D721Med (cell line): Measurements from ENCODE around the gene TBC1D22A.

Experiments
- DNase-seq: peaks from one replicate; pipeline ENCODE4 v3.0.0; 2011; ENCODE audit warnings: low spot score; ENCODE audit not compliant: insufficient read length
- FAIRE-seq: peaks from 2 replicates; lab custom pipeline; 2011; peaks lifted over from hg19 to GRCh38; lab: Jason Lieb, UNC
- TF ChIP-seq, protein P1 (sequence below): IDR thresholded peaks from 2 replicates; pipeline ENCODE4 v1.5.1; 2012; ENCODE audit warnings: mild to moderate bottlenecking, control low read depth; ENCODE audit not compliant: insufficient read depth; ENCODE audit errors: missing control alignments

TBC1D22A gene

DNA sequence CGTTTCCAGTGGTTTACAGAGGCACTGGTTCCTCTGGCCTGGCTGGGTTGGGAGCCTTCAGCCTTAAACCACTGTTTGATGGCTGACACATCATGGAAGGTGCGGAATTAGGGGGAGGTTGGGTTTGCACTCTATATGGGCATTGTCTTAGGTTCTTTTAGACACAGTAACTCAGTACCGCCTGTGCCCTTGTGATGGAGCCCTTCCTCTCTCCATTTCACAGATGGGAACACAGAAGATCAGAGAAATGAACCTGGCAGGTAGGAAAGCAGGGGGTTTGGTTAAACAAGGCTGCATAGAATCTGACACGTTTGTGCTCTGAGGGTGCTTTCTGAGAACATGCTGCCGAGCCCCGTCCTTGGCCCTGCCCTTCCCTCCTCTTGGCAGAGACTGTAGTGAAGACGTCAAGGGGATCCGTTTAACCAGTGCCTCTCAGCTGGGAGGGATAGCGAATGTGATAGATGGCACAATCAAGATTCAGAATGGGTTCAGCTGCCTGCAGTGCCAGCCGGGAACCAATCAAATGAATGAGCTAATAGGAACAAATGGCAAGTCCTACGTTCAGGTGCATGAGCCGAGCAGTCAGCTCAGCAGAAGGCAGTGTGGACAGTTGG is 228.6 kb downstream of the TBC1D22A start:
- TF ChIP-seq, protein P1, sequence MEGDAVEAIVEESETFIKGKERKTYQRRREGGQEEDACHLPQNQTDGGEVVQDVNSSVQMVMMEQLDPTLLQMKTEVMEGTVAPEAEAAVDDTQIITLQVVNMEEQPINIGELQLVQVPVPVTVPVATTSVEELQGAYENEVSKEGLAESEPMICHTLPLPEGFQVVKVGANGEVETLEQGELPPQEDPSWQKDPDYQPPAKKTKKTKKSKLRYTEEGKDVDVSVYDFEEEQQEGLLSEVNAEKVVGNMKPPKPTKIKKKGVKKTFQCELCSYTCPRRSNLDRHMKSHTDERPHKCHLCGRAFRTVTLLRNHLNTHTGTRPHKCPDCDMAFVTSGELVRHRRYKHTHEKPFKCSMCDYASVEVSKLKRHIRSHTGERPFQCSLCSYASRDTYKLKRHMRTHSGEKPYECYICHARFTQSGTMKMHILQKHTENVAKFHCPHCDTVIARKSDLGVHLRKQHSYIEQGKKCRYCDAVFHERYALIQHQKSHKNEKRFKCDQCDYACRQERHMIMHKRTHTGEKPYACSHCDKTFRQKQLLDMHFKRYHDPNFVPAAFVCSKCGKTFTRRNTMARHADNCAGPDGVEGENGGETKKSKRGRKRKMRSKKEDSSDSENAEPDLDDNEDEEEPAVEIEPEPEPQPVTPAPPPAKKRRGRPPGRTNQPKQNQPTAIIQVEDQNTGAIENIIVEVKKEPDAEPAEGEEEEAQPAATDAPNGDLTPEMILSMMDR: no peak
- FAIRE-seq: no peak
- DNase-seq: no peak

DNA sequence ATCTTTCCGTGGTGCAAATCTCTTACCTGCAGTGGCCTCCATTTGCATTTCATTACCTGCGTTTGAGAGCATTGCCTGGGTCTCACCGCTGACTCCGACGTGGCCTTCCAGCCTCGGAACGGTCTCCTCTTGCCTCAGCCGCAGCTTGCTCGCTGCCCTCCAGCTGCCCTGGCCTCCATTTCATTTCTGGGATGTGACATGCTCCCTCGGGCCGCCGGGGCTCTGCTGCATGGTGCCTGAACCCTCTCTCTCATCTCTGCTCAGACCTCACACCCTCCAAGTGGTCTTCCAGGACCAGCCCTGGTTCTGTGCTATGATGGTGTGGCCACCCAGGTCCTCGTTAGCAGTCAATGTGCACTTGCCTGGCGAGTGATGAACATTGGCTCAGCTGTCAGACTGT is 229.2 kb downstream of the TBC1D22A start:
- FAIRE-seq (no peak), DNase-seq (no peak)
- TF ChIP-seq, protein P1: no peak

DNA sequence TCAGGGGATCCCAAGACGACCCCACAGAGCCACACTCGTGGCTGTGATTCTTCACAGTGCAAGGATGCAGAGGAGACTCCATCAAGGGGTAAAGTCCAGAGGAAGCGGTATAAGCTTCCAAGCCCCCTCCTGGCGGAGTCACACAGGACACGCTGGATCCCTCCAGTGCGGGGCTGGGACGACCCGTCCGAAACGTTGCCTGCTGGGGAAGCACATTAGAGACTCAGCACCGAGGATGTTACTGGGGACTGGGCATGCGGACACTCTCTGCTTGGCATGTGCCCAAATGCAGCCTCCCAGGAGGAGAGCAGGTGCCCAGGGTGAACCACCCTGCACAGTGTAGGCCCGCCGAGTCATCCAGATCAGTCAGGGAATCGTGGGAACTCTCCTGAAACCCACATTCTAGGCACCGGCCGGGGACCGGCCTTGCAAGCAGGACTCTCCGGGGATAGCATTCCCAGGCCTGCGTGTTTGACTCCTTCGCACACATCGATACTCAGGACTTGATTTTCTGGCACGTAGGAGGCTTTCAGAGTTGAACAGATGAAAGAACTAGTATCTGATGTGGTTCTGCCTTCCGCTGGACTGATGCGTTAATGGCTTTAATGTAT is 229.8 kb downstream of the TBC1D22A start:
- no peak for FAIRE-seq
- TF ChIP-seq, protein P1: no peak

DNA sequence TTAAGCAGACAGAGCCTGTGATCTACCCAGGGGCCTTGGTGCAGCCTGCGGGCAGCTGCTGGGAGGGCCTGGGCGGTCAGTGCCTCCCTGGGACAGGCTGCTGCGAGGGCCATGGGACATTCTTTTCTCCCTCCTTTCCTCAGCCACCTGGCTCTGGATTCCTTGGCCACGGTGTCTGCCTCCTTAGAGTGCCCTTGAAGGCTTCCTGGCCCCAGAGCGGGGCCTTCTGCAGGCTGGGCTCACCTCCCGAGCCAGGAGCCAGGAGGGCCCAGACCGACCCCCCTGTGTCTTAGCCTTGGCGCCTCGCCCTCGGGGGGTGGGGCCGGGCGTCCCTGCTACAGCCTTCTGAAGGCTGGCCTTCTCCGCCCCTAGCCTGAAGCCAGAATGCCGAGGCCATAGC is 231.2 kb downstream of the TBC1D22A start:
- FAIRE-seq: no peak
- TF ChIP-seq, protein P1: no peak
- DNase-seq: no peak

More for the DNA sequence above, 229.8 kb downstream of the TBC1D22A start:
- no peak for DNase-seq

DNA sequence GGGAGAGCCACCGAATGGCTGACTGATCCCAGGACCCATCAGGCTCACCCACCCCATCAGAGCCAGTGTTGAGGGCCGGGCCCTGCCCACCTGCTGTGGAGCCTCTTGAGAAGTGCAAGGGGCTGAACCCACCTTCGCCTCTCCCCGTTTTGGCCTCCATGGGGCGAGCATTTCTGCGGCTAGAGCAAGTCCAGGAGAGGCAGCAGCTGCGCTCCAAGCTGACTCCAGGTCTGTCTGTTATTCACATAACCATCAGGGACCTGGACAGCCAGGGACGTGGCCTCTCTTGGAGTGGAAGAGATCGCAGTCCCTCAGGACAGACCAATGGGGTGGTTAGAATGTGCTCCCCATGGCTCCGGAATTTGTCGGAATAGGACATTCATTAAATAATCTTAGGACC is 231.8 kb downstream of the TBC1D22A start:
- FAIRE-seq (no peak), DNase-seq (no peak)
- TF ChIP-seq, protein P1: no peak

DNA sequence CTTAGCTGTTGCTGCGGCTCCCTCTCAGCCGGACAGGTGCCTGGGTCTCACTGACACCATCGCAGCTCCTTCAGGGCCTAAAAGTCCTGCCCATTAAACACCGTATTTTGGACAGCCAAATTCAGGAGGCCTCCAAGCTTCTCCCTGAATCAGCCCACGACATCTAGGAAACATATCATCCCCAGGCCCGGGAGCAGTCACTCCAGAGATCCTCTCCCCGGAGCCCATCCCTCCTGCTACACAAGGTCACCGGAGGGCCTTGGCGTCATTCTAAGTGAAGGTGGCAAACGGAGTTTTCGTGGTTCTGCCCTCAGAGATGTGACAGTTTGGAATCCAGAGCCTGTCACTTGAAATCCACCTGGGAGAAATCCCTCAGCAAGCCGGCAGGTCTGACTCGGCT is 232.5 kb downstream of the TBC1D22A start:
- no peak for DNase-seq
- TF ChIP-seq, protein P1: no peak
- FAIRE-seq: no peak

DNA sequence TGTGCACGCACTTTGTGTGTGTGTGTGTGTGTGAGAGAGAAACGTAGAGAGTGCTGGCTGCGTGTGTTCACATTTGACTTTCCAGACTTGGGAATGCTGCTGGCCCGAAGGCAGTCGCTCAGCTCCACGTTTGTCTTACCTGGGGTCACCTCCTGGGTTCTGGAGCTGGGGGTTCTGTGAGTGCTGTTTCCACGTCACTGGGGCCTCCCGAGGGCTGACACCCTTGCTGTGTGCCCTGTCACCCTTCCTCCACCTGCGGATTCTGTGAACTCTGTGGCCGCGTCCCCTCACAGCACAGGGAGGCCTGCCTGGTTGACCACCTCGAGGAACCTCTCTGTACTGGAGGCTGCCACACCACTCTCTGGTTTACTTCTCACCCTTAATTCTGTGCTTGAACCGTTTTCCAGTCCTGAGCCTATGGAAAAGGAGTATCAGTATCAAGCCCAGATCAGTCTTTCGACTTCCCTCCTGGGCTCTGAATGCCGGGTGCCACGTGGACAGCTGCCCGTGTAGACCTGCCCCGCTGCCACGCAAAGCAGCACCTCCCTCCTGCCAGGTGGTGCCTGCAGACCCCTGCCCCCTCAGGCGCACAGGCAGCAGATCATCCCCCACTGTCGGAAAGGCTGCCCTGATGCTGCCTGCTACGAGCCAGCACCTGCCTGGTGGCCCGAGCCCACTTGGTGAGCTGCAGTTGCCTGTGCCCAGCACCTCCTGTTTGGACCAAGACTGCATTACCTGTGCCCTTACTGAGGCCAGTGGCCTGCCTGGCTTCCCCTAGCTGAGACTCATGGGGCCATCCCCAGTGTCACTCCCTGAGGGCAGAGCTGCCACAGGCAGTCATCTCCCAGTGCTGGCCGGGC is 233.3 kb downstream of the TBC1D22A start:
- no peak for FAIRE-seq
- TF ChIP-seq, protein P1: no peak
- DNase-seq: no peak
